DMS153 treated with DMSO at 0.1 percent for 48 hours (cell line): ENCODE measurements around the gene TBC1D2.

Experiments used
- DNase-seq: peaks from one replicate; lab custom pipeline; 2025; ENCODE audit not compliant: unreplicated experiment; lab: John Stamatoyannopoulos, UW

TBC1D2 gene

DNA sequence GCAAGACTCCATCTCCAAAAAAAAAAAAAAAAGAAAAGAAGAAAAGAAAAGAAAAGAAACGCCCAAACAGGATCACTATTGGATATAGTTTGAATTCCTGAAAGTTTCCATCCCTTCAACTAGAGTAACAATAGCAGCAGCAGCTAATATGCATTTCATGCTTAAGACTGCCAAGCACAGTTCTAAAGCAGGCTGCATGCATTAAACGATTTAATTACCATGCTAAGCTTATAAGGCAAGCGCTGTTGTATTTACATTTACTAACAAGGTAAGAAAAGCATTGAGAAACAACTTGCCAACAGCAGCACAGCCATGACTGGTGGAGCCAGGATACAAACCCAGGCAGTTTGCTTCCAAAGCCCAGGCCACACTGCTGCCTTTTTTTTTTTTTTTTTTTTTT is 13.0 kb downstream of the TBC1D2 start:
- no peak for DNase-seq

GRCh38 chr9:98241357-98242300 is 13.8 kb downstream of the TBC1D2 start:
- no peak for DNase-seq

- no peak for DNase-seq
Observed at GRCh38 chr9:98240475-98240874, 15.0 kb downstream of the TBC1D2 start.

DNA sequence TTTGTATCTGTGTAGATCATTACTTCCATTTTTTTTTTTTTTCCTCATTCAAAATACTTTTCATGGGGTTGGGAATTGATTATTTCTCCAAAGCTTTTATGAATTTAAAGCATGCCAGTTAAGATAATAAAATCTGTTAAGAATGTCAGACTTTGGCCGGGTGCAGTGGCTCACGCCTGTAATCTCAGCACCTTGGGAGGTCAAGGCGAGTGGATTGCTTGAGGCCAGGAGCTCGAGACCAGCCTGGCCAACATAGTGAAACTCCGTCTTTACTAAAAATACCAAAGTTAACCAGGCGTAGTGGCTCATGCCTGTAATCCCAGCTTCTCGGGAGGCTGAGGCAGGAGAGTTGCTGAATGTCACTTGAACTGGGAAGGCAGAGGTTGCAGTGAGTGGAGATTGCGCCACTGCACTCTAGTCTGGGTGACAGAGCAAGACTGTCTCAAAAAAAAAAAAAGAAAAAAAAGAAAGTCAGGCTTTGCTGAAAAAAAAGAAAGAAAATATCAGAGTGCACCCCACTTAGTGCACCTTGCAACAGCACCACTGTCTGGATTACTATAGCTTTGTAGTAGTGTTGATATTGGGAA is 18.5 kb downstream of the TBC1D2 start:
- no peak for DNase-seq

DNA sequence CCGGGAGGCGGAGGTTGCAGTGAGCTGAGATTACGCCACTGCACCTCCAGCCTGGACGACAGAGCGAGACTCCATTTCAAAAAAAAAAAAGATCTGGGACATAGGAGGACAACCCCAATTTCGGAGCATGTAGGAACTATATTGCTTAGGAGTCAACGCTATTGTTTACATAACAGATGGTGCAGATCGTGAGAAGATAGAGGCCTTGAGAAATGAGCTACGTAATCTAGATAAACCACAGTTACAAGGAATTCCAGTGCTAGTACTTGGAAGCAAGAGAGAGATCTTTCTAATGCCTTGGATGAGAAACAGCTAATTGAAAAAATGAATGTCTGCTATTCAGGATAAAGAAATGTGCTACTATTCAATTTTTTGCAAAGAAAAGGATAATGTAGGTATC is 20.3 kb downstream of the TBC1D2 start:
- no peak for DNase-seq

DNA sequence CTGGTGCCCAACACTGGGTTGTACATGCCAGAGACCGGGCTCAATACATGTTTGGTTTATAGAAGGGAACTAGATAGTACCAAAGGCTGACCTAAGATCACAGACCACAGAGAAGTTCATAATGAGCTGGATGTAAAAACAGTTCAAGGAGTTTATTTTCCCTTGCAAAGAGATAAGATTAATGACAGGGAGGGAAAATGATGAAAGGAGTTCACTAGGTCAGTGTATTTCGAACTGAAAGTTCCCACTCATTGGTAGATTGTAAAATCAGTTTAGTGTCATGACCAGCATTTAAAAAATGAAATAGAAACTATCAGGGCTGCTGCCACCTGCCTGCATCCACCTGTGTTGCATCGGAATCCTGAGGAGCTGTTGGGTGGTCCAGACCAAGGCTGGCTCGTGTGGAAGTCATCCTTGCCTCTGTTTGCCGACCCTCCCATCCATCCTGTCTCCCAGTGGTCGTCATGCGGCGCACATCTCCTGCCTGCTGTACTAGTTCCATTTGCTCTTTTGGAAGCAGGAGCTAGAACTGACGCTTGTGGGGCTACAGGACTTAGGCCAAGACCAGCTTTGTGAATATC is 21.1 kb downstream of the TBC1D2 start:
- no peak for DNase-seq

DNA sequence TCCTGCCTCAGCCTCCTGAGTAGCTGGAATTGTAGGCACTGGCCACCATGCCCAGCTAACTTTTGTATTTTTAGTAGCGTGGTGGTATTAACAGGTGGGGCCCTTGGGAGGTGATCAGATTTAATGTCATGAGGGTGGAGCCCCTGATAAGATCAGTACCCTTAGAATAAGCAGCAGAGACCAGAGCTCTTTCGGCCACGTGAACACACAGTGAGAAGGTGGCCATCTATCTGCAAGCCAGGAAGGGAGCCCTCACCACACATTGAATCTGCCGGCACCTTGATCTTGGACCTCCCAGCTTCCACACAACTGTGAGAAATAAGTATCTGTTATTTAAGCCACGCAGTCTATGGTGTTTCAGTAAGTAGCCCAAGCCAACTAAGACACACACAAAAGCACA is 22.5 kb downstream of the TBC1D2 start:
- no peak for DNase-seq

DNA sequence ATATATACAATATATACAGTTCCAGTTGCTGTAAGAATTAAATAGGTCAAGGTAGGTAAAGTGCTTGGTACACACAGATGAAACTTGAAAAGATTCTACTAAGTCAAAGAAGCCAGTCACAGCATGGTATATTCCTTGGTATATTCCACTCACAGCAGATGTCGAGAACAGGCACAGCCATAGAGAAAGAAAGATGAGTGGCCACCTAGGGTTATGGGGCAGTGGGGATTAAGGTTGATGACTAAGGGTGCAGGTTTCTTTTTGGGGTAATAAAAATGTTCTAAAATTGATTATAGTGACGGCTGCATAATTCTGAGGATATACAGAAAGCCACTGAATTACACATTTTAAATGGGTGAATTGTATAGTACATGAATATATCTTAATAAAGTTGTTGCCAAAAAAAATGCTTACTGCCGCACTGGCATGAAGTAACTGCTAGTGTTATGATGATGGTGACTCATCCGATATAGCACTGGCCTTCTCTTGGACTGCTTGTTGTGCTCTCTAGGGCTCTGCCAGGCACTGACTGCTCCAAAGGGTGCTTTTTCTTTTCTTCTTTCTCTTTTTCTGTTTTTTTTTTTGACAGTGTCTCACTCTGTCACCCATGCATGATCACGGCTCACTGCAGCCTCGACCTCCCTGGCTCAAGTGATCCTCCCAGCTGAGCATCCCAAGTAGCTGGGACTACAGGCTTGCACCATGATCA is 23.5 kb downstream of the TBC1D2 start:
- DNase-seq = no peak

DNA sequence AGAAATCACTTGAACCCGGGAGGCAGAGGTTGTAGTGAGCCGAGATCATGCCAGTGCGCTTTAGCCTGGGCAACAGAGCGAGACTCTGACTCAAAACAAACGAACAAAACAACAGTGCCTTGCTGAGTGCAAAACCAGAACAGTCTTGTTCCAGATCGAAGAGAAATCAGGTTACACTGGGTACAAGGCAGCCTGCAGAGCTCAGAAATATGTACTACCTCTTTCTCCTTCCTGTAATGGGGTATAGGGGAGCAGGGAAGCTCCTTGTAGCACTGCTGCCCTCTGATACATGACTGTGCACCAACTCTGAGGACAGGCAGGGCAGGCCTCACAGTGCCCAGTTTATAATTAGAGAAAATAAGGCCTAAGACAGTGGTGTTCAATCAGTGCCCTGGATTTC is 24.7 kb downstream of the TBC1D2 start:
- no peak for DNase-seq

- no peak for DNase-seq
Observed at GRCh38 chr9:98230304-98230703, 25.1 kb downstream of the TBC1D2 start.

DNA sequence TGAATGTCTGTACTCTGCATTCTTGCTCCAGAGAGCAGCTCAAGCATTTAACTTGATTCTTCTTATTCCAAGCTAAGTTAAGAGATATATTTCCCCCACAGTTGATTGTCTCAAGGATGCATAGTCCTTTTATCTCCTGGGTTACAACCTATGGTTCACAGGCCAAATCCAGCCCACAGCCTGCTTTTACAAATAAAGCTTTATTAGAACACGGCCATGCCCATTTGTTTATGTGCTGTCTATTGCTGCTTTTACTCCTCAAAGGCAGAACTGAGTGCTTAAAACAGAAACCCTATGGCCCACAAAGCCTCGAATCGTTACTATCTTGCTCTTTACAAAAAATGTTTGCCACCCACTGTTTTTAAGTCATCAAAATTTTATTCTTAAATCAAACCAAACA is 25.8 kb downstream of the TBC1D2 start:
- DNase-seq = no peak

GRCh38 chr9:98229090-98229395 is 26.4 kb downstream of the TBC1D2 start:
- no peak for DNase-seq

DNA sequence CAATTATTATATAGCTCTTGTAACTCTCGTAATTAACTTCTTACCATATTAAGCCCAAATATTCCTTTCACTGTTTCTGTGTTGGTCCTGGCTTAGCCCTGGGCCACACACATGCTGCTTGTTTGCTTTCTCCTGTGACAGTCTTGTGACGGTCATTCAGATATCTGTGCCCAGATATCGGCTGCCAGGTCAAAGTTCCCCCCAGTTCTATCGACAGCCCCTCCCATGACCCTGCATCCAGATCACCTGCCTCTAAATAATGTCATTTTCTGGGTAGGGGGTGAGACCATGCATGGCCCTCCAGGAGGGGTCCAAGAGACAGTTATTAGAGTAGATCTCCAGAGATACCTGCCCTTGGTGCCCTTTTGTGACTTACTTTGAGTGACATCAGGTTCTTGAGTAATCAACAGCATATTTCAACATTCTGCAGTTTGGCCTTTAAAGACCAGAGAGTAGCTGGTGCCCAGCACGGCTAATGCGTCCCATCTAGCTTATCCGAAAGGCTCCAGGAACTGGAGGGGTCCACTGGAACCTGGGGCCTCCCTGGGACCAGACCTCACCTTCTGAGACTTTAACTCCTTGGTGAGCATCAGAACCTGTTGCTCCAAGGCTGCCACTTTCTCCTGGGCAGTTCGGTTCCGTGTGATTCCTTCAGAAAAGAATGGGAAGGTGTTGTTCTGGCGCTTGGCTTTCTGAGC is 26.9 kb downstream of the TBC1D2 start:
- DNase-seq = no peak

GRCh38 chr9:98227883-98228282 is 27.6 kb downstream of the TBC1D2 start:
- no peak for DNase-seq

DNA sequence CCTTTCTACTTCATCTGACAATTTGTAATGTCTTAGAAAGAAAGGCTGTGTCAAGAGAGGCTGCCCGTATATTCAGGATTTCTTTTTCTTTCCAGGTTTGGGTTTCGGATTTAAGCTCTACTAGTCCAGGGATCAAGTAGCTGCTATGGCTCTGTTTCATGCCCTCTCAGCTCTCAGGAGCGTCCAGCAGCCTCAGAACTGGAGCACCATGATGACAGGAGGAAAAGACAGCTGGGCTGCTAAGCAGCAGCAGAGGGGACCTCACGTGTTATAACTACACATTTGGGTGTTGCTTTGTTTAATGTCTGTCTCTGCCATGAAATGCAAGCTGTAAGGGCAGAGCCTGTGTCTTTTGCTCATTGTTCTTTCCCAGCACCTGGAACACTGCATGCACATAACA is 28.5 kb downstream of the TBC1D2 start:
- DNase-seq = no peak

- no peak for DNase-seq
Observed at GRCh38 chr9:98226516-98226915, 28.9 kb downstream of the TBC1D2 start.

DNA sequence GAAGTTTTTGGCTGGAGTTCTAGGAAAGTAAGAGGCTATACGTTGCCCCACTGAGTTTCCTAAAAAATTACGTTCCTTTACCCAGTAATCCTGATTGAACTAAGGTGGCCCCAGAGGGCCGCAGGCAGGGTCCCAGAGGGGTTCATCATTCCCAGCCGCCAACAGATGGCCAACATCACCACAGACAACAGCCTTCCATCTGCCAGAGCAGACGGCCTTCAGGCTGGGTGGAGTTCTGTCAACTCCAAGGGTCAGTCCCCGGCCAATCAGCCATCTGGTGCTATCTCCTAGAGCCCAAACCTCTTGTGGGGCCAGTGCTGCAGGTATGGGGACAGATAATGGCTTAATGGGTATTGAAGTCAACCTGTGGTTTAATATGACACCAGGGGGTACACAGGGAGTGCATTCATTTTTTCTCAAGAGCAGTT is 30.4 kb downstream of the TBC1D2 start:
- DNase-seq = no peak

DNA sequence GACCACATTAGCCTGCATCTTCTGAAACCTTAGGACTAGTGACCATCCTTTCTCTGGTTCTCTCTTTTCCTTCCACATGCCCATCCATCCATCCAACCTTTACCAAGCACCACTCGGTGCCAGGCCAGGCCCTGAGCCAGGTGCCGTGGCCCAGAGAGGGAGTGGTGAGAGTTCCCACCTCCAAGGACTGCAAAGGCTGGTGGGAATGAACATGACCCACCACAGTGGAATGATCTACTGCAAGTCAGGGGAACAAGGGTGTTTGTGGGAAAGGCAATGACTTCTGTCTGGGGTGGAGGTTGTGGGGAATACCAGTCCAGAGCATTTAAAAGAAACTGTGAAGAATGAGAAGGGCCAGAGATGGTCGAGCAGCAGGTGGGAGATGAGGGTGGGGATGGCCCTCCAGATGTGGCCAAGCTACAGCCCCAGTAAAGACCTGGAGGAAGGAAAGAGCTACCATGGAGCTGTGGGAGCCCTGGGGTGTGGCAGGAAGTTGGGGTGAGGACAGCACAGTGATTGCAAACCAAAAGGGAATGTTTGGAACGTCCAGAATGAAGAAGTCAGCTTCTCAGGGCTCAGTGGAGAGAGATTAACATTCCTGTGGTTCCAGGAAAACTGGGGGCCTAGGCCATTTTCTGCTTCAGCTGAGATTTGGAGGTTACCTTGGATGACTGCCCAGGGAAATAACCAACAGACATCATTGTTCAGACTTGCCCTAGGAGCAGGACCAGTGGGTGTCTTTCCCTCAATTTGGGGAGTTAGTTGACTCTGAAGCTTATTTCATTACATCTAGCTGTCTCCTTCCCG is 32.4 kb downstream of the TBC1D2 start:
- DNase-seq = no peak

DNA sequence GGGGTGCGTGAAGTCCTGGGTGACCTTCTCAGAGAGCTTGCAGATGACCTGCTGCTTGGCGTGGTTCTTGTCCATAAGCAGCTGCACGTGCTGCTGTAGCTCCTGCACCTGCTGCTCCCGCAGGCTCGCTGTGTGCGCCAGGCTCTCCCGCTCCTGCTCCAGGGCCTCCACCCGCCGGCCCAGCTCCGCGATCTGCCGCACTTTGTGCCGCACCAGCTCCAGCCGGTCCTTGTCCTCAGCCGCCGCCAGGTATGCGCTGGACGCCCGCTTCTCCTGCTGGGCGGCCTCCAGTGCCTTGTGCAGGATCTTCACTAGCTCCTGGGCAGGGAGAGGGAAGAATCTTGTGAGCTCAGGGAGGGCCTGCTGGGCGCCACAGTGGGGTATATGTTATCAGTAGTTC is 34.5 kb downstream of the TBC1D2 start:
- no peak for DNase-seq

- DNase-seq = no peak
Observed at GRCh38 chr9:98219794-98220370, 35.6 kb downstream of the TBC1D2 start.
